Measurements from ENCODE around the gene HAO2. TPM values are rescaled to one million over a fixed set of nuclear protein-coding genes. Genes with fewer than 3 reads are reported as not detected.

Gene HAO2
- total RNA-seq, 1 donor from 2014 or later, result not detected

DNA sequence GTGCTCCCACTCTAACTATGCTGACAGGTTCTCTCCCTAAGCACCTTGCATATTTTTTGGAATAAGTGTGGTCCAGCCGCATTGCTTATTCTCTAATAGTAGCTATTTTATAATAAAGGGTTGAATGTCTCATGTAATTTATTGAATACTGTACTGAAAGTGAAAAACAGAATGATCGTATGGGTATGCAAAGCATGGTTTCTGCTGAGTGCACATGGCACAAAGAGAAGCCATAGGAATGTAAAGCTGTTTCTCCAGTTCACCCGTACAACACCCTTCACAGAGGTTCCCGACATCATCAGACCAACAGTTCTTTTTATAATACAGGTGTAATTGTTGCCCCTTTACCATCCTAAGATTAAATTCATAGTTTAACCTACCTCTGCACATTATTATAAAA, 8.9 kb upstream of the HAO2 start:
- DNase-seq, result no peak
- Histone ChIP-seq H3K4me3 (no peak overlapping the region), H3K36me3 (no peaks in the 10 kb centered on the region), H3K27ac (replicated peaks) (no peak overlapping the region), H3K27me3 (ENCODE audit: low read depth) (peaks cover 25% of the 10 kb centered on the region), H3K9me3 (replicated peaks) (no peaks in the 10 kb centered on the region), H3K4me1 (no peaks in the 10 kb centered on the region)
- TF ChIP-seq, protein P1, sequence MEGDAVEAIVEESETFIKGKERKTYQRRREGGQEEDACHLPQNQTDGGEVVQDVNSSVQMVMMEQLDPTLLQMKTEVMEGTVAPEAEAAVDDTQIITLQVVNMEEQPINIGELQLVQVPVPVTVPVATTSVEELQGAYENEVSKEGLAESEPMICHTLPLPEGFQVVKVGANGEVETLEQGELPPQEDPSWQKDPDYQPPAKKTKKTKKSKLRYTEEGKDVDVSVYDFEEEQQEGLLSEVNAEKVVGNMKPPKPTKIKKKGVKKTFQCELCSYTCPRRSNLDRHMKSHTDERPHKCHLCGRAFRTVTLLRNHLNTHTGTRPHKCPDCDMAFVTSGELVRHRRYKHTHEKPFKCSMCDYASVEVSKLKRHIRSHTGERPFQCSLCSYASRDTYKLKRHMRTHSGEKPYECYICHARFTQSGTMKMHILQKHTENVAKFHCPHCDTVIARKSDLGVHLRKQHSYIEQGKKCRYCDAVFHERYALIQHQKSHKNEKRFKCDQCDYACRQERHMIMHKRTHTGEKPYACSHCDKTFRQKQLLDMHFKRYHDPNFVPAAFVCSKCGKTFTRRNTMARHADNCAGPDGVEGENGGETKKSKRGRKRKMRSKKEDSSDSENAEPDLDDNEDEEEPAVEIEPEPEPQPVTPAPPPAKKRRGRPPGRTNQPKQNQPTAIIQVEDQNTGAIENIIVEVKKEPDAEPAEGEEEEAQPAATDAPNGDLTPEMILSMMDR (IDR thresholded peaks at IDR 0.05; ENCODE audit: borderline replicate concordance), result no peak
- intact Hi-C loops (cut with micrococcal nuclease), result no loop called here

DNA sequence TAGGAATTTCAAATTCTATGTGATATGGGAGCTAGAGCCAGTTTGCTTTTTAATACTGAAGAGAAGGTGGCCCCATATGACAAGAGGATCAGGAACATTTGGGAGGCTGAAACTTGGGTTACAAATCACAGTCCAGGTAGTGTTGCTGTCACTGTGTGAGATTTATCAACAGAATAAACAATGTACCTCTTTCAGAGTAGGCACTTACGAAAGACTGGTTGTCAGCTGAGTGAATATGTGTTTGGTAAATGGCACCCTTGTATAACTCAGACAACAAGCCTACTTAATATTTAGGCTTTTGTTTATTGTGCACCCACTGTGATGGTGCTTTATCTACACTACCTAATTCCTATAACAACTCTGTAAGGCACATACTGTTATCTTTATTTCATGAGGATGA, 7.4 kb upstream of the HAO2 start:
- TF ChIP-seq, protein P1 (IDR thresholded peaks at IDR 0.05; ENCODE audit: borderline replicate concordance), result no peak
- intact Hi-C loops (cut with micrococcal nuclease), result no loop called here
- peaks cover 25% of the 10 kb centered on the region for H3K27me3 ChIP-seq (ENCODE audit: low read depth)

DNA sequence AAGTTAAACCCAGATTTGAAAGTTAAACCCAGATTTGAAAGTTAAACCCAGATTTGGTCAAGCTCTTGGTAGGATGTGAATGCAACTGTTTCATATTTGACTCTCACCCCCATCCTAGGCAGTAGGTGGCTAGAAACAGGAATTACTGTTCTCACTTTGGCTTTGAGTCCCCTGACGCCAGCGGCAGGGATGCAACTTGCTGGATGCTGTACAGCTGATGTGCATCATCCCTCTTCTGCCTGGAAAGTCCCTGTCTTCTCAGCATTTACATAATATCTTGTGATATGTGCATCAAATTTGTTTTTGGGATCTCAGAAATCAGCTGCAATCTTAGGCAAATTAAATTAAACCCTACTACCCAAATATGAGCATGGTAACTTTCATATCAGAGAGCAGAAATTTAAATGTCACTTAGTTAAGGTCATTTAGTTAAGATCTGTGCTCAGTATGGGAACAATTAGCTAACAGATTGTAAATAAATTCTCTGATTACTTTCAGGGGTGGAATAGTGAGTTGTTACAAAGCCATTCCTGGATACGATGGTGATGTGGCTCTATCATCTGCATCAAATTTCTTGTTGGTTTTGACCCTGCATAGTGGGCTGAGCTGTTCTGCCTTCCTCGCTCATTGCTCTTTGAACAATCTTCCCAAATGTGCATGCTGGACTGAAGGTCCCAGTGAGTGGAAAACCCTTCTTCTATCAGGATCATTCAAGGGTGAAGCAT, 6.8 kb upstream of the HAO2 start:
- Histone ChIP-seq H3K4me3 (no peak overlapping the region), H3K4me1 (no peaks in the 10 kb centered on the region), H3K9me3 (replicated peaks) (no peaks in the 10 kb centered on the region), H3K27ac (replicated peaks) (no peak overlapping the region), H3K36me3 (no peaks in the 10 kb centered on the region), H3K27me3 (ENCODE audit: low read depth) (peaks cover 25% of the 10 kb centered on the region)
- no peak for DNase-seq
- intact Hi-C loops (cut with micrococcal nuclease), result no loop called here
- TF ChIP-seq, protein P1 (IDR thresholded peaks at IDR 0.05; ENCODE audit: borderline replicate concordance), result no peak

More for the DNA sequence above, 7.4 kb upstream of the HAO2 start:
- Histone ChIP-seq H3K36me3 (no peaks in the 10 kb centered on the region), H3K9me3 (replicated peaks) (no peaks in the 10 kb centered on the region), H3K4me3 (no peak overlapping the region), H3K4me1 (no peaks in the 10 kb centered on the region), H3K27ac (replicated peaks) (no peak overlapping the region)
- no peak for DNase-seq

DNA sequence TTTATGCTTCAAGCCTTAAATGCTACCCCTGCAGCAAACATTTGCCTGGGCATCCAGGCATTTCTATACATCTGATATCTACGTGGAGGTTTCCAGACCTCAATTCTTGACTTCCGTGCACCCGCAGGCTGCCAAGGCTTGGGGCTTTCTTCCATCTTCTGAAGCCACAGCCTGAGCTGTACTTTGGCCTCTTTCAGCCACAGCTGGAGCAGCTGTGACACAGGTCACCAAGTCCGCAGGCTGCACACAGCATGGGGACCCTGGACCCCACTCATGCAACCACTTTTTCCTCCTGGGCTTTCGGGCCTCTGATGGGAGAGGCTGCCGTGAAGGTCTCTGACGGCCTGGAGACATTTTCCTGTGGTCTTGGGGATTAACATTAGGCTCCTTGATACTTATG, 5.4 kb upstream of the HAO2 start:
- Histone ChIP-seq H3K4me3 (no peak overlapping the region), H3K4me1 (no peaks in the 10 kb centered on the region), H3K9me3 (replicated peaks) (no peaks in the 10 kb centered on the region), H3K36me3 (no peaks in the 10 kb centered on the region), H3K27ac (replicated peaks) (no peak overlapping the region), H3K27me3 (ENCODE audit: low read depth) (peaks cover 24% of the 10 kb centered on the region)
- DNase-seq, result no peak
- TF ChIP-seq, protein P1 (IDR thresholded peaks at IDR 0.05; ENCODE audit: borderline replicate concordance), result no peak
- intact Hi-C loops (cut with micrococcal nuclease), result no loop called here

DNA sequence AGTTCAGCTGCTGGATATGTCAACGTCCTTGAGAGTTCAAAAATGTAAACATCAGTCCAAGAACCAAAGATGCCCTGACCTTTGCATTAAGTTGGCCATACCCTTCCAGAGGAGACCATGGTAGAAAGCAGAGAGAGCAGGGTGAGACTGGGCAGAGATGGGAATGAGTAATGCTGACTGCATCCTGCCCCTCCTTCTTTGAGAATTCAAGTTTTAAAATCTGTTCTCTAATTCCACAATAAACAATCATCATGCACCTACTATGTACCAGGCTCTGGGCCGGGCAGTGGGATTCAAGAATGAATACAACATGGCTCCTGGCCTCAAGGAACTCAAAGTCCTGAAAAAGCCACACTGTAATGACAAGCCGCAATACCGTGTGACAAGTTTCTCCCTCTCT, 3.9 kb upstream of the HAO2 start:
- Histone ChIP-seq H3K4me3 (no peak overlapping the region), H3K36me3 (no peaks in the 10 kb centered on the region), H3K4me1 (no peaks in the 10 kb centered on the region), H3K9me3 (replicated peaks) (no peaks in the 10 kb centered on the region), H3K27me3 (ENCODE audit: low read depth) (peaks cover 17% of the 10 kb centered on the region), H3K27ac (replicated peaks) (no peak overlapping the region)
- intact Hi-C loops (cut with micrococcal nuclease), result no loop called here
- TF ChIP-seq, protein P1 (IDR thresholded peaks at IDR 0.05; ENCODE audit: borderline replicate concordance), result no peak
- DNase-seq, result no peak
